Prostate gland (tissue), 2 donors: ENCODE measurements around the gene CHST12. TPM values are rescaled to one million over a fixed set of nuclear protein-coding genes. Genes with fewer than 3 reads are reported as not detected.

Experiments used
- DNase-seq: peaks from one replicate; pipeline ENCODE4 v3.0.0-alpha.2; 2019; ENCODE audit warnings: low spot score
- H3K27ac ChIP-seq, 2 donors: fragments of 200-600 bp; sonication (generic); 2 replicates each; pipeline ENCODE4 v1.5.1; 2017 to 2019
- H3K27me3 ChIP-seq: fragments of 200-600 bp; sonication (generic); replicated peaks from 2 replicates; pipeline ENCODE4 v1.5.1; 2019; ENCODE audit not compliant: insufficient read depth
- H3K36me3 ChIP-seq, 2 donors: fragments of 200-600 bp; sonication (generic); 1 replicate in 1 of 2; 2 replicates in 1 of 2; pipeline versions ENCODE4 v1.5.1 to v1.8.1; 2017 to 2019
- H3K4me1 ChIP-seq: fragments of 200-600 bp; sonication (generic); replicated peaks from 2 replicates; pipeline ENCODE4 v1.5.1; 2019
- H3K4me3 ChIP-seq, 2 donors: fragments of 200-600 bp; sonication (generic); 2 replicates each; pipeline ENCODE4 v1.5.1; 2017 to 2019
- H3K9me3 ChIP-seq: fragments of 200-600 bp; sonication (generic); 2 replicates; pipeline ENCODE4 v1.5.1; 2017
- CTCF ChIP-seq, 4 experiments: fragments of 200-600 bp in 2 of 4; fragments of 450-650 bp in 2 of 4; sonication (generic) in 2 of 4; IDR thresholded peaks; 1 replicate in 3 of 4; 2 replicates in 1 of 4; pipeline ENCODE4 v1.5.1; 2016 to 2019; ENCODE audit warnings: antibody characterized with exemption in 4 of 4, mild to moderate bottlenecking in 2 of 4, moderate library complexity in 2 of 4
- POLR2A ChIP-seq: fragments of 450-650 bp; IDR thresholded peaks from one replicate; pipeline ENCODE4 v1.6.1; 2016; ENCODE audit warnings: antibody characterized with exemption, mild to moderate bottlenecking
- POLR2AphosphoS5 ChIP-seq: sonication (generic); formaldehyde crosslinking; IDR thresholded peaks from one replicate; pipeline ENCODE4 v1.6.1; 2017; ENCODE audit warnings: antibody characterized with exemption
- WGBS: methylation state at CpG from one replicate; pipeline ENCODE4 v1.1.5; 2018; 5-methylcytosine and 5-hydroxymethylcytosine counted together
- intact Hi-C: fragments of 100-400 bp; cut with DNase I; formaldehyde crosslinking; loops from one replicate; pipeline ENCODE4 v1.14.2; 2022
- total RNA-seq, 2 donors: library from RNA; depleted of rRNA; stranded (reverse); fragments of >200 nt; gene quantifications; one replicate each; pipeline ENCODE4 v1.1.0, GENCODE V29; 2016

CHST12 gene
- total RNA-seq, 2 donors from 2014 or later = 22.4 to 36.1 TPM

DNA sequence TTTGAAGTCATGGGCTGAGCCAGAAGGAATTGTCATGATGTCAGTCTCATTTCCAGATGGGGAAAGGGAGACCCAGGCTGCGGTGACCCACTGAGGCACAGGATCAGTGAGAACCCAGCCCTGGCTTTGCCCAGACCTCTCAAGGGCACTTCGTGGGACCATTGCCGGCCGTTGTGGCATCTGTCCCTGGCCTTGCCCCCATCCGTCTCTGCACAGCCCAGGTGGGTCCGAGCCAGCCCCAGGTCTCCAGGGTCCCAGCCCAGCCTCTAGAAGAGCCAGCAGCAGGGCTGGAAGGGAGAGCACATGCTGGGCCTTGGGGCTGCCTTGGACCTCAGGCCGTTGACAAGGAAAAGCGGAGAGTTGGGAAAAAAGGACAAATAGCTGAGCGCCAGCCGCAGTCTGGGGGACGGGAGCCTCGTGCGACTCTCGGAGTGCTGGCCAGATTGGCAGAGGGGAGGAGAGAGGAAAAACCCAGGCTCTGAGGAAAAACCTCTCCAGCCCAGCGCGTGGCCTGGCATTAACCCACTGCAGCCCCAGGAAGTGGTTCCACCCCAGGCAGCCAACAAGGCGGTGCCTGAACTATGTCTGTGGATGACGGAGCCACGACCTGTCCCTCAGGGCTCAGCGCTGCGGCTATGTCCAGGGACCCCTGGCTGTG, 42.6 kb downstream of the CHST12 start:
- no peaks in the 10 kb centered on the region for H3K9me3 ChIP-seq
- H3K27me3 ChIP-seq = no peaks in the 10 kb centered on the region
- TF ChIP-seq POLR2A = no peak
- H3K4me3 ChIP-seq = no peak overlapping the region
- H3K4me1 ChIP-seq = no peaks in the 10 kb centered on the region
- 91% methylated on average over 21 of the region's 21 CpGs for WGBS
- DNase-seq = no peak
- intact Hi-C loops = no loop called here
- no peaks in the 10 kb centered on the region for H3K36me3 ChIP-seq
- H3K27ac ChIP-seq = no peak overlapping the region

- 89% methylated on average over 10 of the region's 10 CpGs for WGBS
- H3K27me3 ChIP-seq = no peaks in the 10 kb centered on the region
Observed at GRCh38 chr7:2446676-2447075, 43.3 kb downstream of the CHST12 start.

GRCh38 chr7:2450198-2451107, 47.0 kb downstream of the CHST12 start:
- Histone ChIP-seq H3K27me3 (no peaks in the 10 kb centered on the region), H3K36me3 (no peaks in the 10 kb centered on the region), H3K9me3 (no peaks in the 10 kb centered on the region), H3K27ac (no peak overlapping the region), H3K4me1 (peaks cover 4% of the 10 kb centered on the region), H3K4me3 (no peak overlapping the region)
- intact Hi-C loops = loop anchor here (5.0 kb wide), 1 partner anchor 232 kb away; no protein-coding TSS in a partner anchor
- TF ChIP-seq POLR2A = no peak
- no peak for TF ChIP-seq CTCF (IDR thresholded peaks at IDR 0.05)
- no peak for TF ChIP-seq POLR2AphosphoS5
- WGBS = 38% methylated on average over 31 of the region's 32 CpGs
- DNase-seq = no peak

More at GRCh38 chr7:2446676-2447075, 43.3 kb downstream of the CHST12 start:
- H3K4me1 ChIP-seq = peaks cover 2% of the 10 kb centered on the region
- no peaks in the 10 kb centered on the region for H3K9me3 ChIP-seq
- H3K27ac ChIP-seq = no peak overlapping the region
- intact Hi-C loops = no loop called here
- TF ChIP-seq POLR2A (no peak), POLR2AphosphoS5 (no peak), CTCF (IDR thresholded peaks at IDR 0.05) (no peak)
- no peak overlapping the region for H3K4me3 ChIP-seq
- no peaks in the 10 kb centered on the region for H3K36me3 ChIP-seq
- no peak for DNase-seq

GRCh38 chr7:2451171-2452073, 48.0 kb downstream of the CHST12 start:
- H3K4me3 ChIP-seq = peak overlapping the region; percentile 13 to 18

More at GRCh38 chr7:2451171-2452073, 48.0 kb downstream of the CHST12 start:
- peak; percentile 71 for DNase-seq
- intact Hi-C loops = loop anchor here (5.0 kb wide), 1 partner anchor 231 kb away; no protein-coding TSS in a partner anchor
- peaks cover 4% of the 10 kb centered on the region for H3K4me1 ChIP-seq
- 13% methylated on average over 32 of the region's 34 CpGs for WGBS
- no peak overlapping the region for H3K27ac ChIP-seq
- TF ChIP-seq CTCF (IDR thresholded peaks at IDR 0.05) (peak; percentile 64 to 93 (median 80)), POLR2AphosphoS5 (peak; percentile 53), POLR2A (no peak)
- no peaks in the 10 kb centered on the region for H3K27me3 ChIP-seq
- no peaks in the 10 kb centered on the region for H3K9me3 ChIP-seq
- H3K36me3 ChIP-seq = no peaks in the 10 kb centered on the region
